ENCODE results near the gene ATP2B2.

The ATP2B2 gene

DNA sequence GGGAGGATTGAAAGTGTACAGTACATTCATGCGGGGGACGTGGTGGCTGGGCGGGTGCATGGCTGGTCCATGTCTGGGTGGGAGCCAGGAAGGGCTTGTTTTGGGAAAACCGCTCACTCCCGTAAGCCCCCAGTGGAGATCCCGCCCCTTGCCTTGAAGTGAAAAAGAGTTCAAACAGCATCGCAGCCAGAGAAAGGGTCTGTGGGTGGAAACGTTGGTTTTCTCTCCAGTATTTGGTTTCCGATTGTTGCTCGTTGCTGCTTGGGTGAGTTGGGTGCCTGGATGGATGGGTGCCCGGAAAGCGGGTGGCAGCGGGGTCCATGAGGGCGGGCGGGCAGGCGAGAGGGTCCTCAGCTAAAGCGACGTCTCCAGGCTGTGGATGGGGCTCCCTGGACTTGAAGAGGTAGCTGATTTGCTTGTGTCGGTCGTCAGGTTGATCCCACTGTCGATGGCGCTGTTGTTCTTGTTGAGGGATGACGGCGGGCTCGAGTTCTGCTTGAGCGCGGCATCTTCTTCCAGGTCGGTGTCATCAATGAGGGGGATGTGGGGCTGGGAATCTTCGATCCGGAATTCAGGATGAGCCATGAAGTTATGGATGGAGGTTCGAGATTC is 176.8 kb downstream of the ATP2B2 start:
- H4K20me1 ChIP-seq (ENCODE audit: insufficient read depth, low read length): no peaks in the 10 kb centered on the region; the same call in 1 of the 2 replicates
- H2AFZ ChIP-seq (ENCODE audit: low read depth, low read length): no peak overlapping the region
- H3K4me2 ChIP-seq (ENCODE audit: insufficient read depth, low read length): no peak overlapping the region
- no peaks in the 10 kb centered on the region for H3K79me2 ChIP-seq (ENCODE audit: insufficient read depth, low read length)
- peaks cover 10% of the 10 kb centered on the region for H3K27me3 ChIP-seq (ENCODE audit: insufficient read depth, low read length, poor library complexity)
- no peak overlapping the region for H3K4me3 ChIP-seq (ENCODE audit: low read depth in 1 of 2, low read length in 2 of 2)
- H3K9me3 ChIP-seq (ENCODE audit: insufficient read depth, low read length, severe bottlenecking): no peaks in the 10 kb centered on the region
- DNase-seq (no peak), ATAC-seq (ENCODE audit: insufficient read depth, low read depth) (no peak)
- no peaks in the 10 kb centered on the region for H3K4me1 ChIP-seq (ENCODE audit: insufficient read depth, low read length)
- TF ChIP-seq CTCF (IDR thresholded peaks at IDR 0.05; ENCODE audit: borderline replicate concordance, extremely low read depth, low read length, poor library complexity, severe bottlenecking) (no peak), EZH2 (IDR thresholded peaks at IDR 0.05; ENCODE audit: borderline replicate concordance, low read depth, low read length, severe bottlenecking) (no peak)
- no peak overlapping the region for H3K9ac ChIP-seq (ENCODE audit: low read depth, low read length)
- H3K27ac ChIP-seq (ENCODE audit: low read length): no peak overlapping the region
- no peaks in the 10 kb centered on the region for H3K36me3 ChIP-seq (ENCODE audit: insufficient read depth, low read length)

DNA sequence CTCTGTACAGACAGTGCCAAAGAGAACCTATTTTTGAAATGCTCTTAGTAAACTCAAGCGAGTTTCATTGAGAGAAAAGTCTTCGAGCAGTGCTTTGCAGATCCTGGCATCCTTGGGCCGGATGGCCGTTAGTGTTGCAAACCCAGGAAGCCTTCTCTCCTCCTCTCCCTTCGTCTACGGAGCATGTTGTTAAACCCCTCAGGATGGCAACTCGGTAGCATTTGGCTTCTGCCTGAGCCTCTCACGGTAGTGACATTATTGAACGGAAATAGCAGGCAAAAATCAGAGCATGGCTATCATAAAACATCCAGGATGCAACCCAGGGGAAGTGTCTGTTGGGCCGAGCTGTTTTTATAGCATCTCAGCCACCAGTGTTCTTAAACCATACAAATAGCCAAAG is 177.8 kb downstream of the ATP2B2 start:
- no peak overlapping the region for H3K4me3 ChIP-seq (ENCODE audit: low read depth in 1 of 2, low read length in 2 of 2)
- no peak overlapping the region for H3K4me2 ChIP-seq (ENCODE audit: insufficient read depth, low read length)
- DNase-seq (no peak), ATAC-seq (ENCODE audit: insufficient read depth, low read depth) (no peak)
- no peaks in the 10 kb centered on the region for H4K20me1 ChIP-seq (ENCODE audit: insufficient read depth, low read length)
- no peak overlapping the region for H3K9ac ChIP-seq (ENCODE audit: low read depth, low read length)
- peaks cover 10% of the 10 kb centered on the region for H3K27me3 ChIP-seq (ENCODE audit: insufficient read depth, low read length, poor library complexity)
- TF ChIP-seq CTCF (IDR thresholded peaks at IDR 0.05; ENCODE audit: borderline replicate concordance, extremely low read depth, low read length, poor library complexity, severe bottlenecking): no peak
- no peak for TF ChIP-seq EZH2 (IDR thresholded peaks at IDR 0.05; ENCODE audit: borderline replicate concordance, low read depth, low read length, severe bottlenecking)
- H3K27ac ChIP-seq (ENCODE audit: low read length): no peak overlapping the region
- no peaks in the 10 kb centered on the region for H3K4me1 ChIP-seq (ENCODE audit: insufficient read depth, low read length)
- no peak overlapping the region for H2AFZ ChIP-seq (ENCODE audit: low read depth, low read length)
- no peaks in the 10 kb centered on the region for H3K9me3 ChIP-seq (ENCODE audit: insufficient read depth, low read length, severe bottlenecking)
- no peaks in the 10 kb centered on the region for H3K79me2 ChIP-seq (ENCODE audit: insufficient read depth, low read length)
- H3K36me3 ChIP-seq (ENCODE audit: insufficient read depth, low read length): no peaks in the 10 kb centered on the region

DNA sequence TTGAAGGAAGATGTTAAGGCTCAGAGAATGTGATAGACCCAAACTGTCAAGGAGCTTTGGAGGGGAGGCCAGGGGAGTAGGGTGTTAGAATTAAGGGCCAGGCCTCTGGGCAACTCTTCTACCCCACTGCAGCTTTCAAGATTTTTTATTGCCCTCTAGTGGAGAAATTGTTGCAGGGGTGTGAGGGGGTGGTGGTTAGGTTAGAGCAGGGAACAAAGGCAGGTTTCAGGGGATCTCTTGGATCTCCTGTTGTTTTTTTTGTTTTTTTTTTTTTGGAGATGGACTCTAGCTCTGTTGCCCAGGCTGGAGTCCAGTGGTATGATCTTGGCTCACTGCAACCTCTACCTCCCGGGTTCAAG is 183.1 kb downstream of the ATP2B2 start:
- Histone ChIP-seq H4K20me1 (ENCODE audit: insufficient read depth, low read length) (peaks cover 27% of the 10 kb centered on the region; the same call in 1 of the 2 replicates), H3K4me3 (ENCODE audit: low read depth in 1 of 2, low read length in 2 of 2) (no peak overlapping the region), H3K4me1 (ENCODE audit: insufficient read depth, low read length) (peaks cover 24% of the 10 kb centered on the region), H3K9me3 (ENCODE audit: insufficient read depth, low read length, severe bottlenecking) (no peaks in the 10 kb centered on the region), H2AFZ (ENCODE audit: low read depth, low read length) (no peak overlapping the region), H3K27me3 (ENCODE audit: insufficient read depth, low read length, poor library complexity) (peaks cover 4% of the 10 kb centered on the region), H3K9ac (ENCODE audit: low read depth, low read length) (no peak overlapping the region), H3K36me3 (ENCODE audit: insufficient read depth, low read length) (peaks cover 21% of the 10 kb centered on the region), H3K4me2 (ENCODE audit: insufficient read depth, low read length) (no peak overlapping the region), H3K79me2 (ENCODE audit: insufficient read depth, low read length) (peaks cover 36% of the 10 kb centered on the region), H3K27ac (ENCODE audit: low read length) (no peak overlapping the region)
- no peak for ATAC-seq (ENCODE audit: insufficient read depth, low read depth)
- DNase-seq: peak; percentile 21
- TF ChIP-seq EZH2 (IDR thresholded peaks at IDR 0.05; ENCODE audit: borderline replicate concordance, low read depth, low read length, severe bottlenecking): no peak
- TF ChIP-seq CTCF (IDR thresholded peaks at IDR 0.05; ENCODE audit: borderline replicate concordance, extremely low read depth, low read length, poor library complexity, severe bottlenecking): peak; percentile 69
